Measurements from ENCODE around the gene MINDY3.

GRCh38 chr10:15794569-15794968 is 65.7 kb downstream of the MINDY3 start:
- no peak for TF ChIP-seq CTCF (conservative IDR thresholded peaks at IDR 0.05)
- TF ChIP-seq EZH2 (IDR thresholded peaks at IDR 0.05; ENCODE audit: low read depth): no peak
